ENCODE results near the gene KIF13A.
"Not testable (repeated sequence)": the region's sequence is repeated elsewhere in the genome, so short reads cannot be mapped to it uniquely, and the experiment has no call there.

The KIF13A gene

GRCh38 chr6:17987697-17988421, 424 bp upstream of the KIF13A start:
- H3K9me3 ChIP-seq = no peaks in the 10 kb centered on the region
- DNase-seq (ENCODE audit: low spot score in 2 of 2) = peak; percentile 55 to 70
- H3K27me3 ChIP-seq (ENCODE audit: low read depth) = no peaks in the 10 kb centered on the region
- peaks cover 16% of the 10 kb centered on the region for H3K4me1 ChIP-seq
- H3K4me3 ChIP-seq = peak overlapping the region; percentile 47
- H3K36me3 ChIP-seq (replicated peaks) = peaks cover 3% of the 10 kb centered on the region
- in situ Hi-C loops (cut with MboI; ENCODE audit: low sequenced_read_pairs) = no loop called here

GRCh38 chr6:17986656-17987446, 584 bp downstream of the KIF13A start:
- Histone ChIP-seq H3K4me1 (peaks cover 16% of the 10 kb centered on the region), H3K27me3 (ENCODE audit: low read depth) (no peaks in the 10 kb centered on the region), H3K9me3 (no peaks in the 10 kb centered on the region), H3K36me3 (replicated peaks) (peaks cover 3% of the 10 kb centered on the region), H3K4me3 (peak overlapping the region; percentile 68)
- peak; percentile 47 to 72 for DNase-seq (ENCODE audit: low spot score in 2 of 2)
- in situ Hi-C loops (cut with MboI; ENCODE audit: low sequenced_read_pairs) = no loop called here

- H3K27me3 ChIP-seq (ENCODE audit: low read depth) = no peaks in the 10 kb centered on the region
- DNase-seq (ENCODE audit: low spot score in 2 of 2) = peak in 1 of 2 experiments; percentile 71
- peak overlapping the region; percentile 68 for H3K4me3 ChIP-seq
- H3K9me3 ChIP-seq = no peaks in the 10 kb centered on the region
- peaks cover 3% of the 10 kb centered on the region for H3K36me3 ChIP-seq (replicated peaks)
- in situ Hi-C loops (cut with MboI; ENCODE audit: low sequenced_read_pairs) = no loop called here
- H3K4me1 ChIP-seq = peaks cover 16% of the 10 kb centered on the region
Measured at GRCh38 chr6:17985934-17986655, 1.3 kb downstream of the KIF13A start.

GRCh38 chr6:17984812-17985670, 2.4 kb downstream of the KIF13A start:
- in situ Hi-C loops (cut with MboI; ENCODE audit: low sequenced_read_pairs) = no loop called here
- peaks cover 16% of the 10 kb centered on the region for H3K4me1 ChIP-seq
- peaks cover 3% of the 10 kb centered on the region for H3K36me3 ChIP-seq (replicated peaks)
- no peak for DNase-seq (ENCODE audit: low spot score in 2 of 2)
- peak overlapping the region; percentile 10; the same call in 1 of the 2 replicates for H3K4me3 ChIP-seq
- no peaks in the 10 kb centered on the region for H3K27me3 ChIP-seq (ENCODE audit: low read depth)
- H3K9me3 ChIP-seq = no peaks in the 10 kb centered on the region

- no peaks in the 10 kb centered on the region for H3K27me3 ChIP-seq (ENCODE audit: low read depth)
- H3K36me3 ChIP-seq (replicated peaks) = peaks cover 3% of the 10 kb centered on the region
- in situ Hi-C loops (cut with MboI; ENCODE audit: low sequenced_read_pairs) = no loop called here
- DNase-seq (ENCODE audit: low spot score in 2 of 2) = no peak
- peaks cover 17% of the 10 kb centered on the region for H3K4me1 ChIP-seq
- H3K4me3 ChIP-seq = no peak overlapping the region
- H3K9me3 ChIP-seq = no peaks in the 10 kb centered on the region
Measured at GRCh38 chr6:17984399-17984798, 3.0 kb downstream of the KIF13A start.

GRCh38 chr6:17983730-17984129, 3.7 kb downstream of the KIF13A start:
- H3K4me3 ChIP-seq = no peak overlapping the region
- H3K9me3 ChIP-seq = no peaks in the 10 kb centered on the region
- in situ Hi-C loops (cut with MboI; ENCODE audit: low sequenced_read_pairs) = no loop called here
- DNase-seq (ENCODE audit: low spot score in 2 of 2) = no peak
- peaks cover 19% of the 10 kb centered on the region for H3K4me1 ChIP-seq
- H3K27me3 ChIP-seq (ENCODE audit: low read depth) = no peaks in the 10 kb centered on the region
- peaks cover 3% of the 10 kb centered on the region for H3K36me3 ChIP-seq (replicated peaks)

GRCh38 chr6:17980329-17980728, 7.1 kb downstream of the KIF13A start:
- no peaks in the 10 kb centered on the region for H3K9me3 ChIP-seq
- peaks cover 3% of the 10 kb centered on the region for H3K36me3 ChIP-seq (replicated peaks)
- H3K4me1 ChIP-seq = peaks cover 11% of the 10 kb centered on the region
- no peak overlapping the region for H3K4me3 ChIP-seq
- H3K27me3 ChIP-seq (ENCODE audit: low read depth) = no peaks in the 10 kb centered on the region
- DNase-seq (ENCODE audit: low spot score in 2 of 2) = no peak
- in situ Hi-C loops (cut with MboI; ENCODE audit: low sequenced_read_pairs) = no loop called here

- Histone ChIP-seq H3K9me3 (no peaks in the 10 kb centered on the region), H3K36me3 (replicated peaks) (no peaks in the 10 kb centered on the region; the same call in none of the 2 replicates), H3K27me3 (ENCODE audit: low read depth) (no peaks in the 10 kb centered on the region), H3K4me1 (peaks cover 3% of the 10 kb centered on the region; the same call in 1 of the 2 replicates), H3K4me3 (no peak overlapping the region)
- in situ Hi-C loops (cut with MboI; ENCODE audit: low sequenced_read_pairs) = no loop called here
- DNase-seq (ENCODE audit: low spot score in 2 of 2) = no peak
Measured at GRCh38 chr6:17979479-17979878, 8.0 kb downstream of the KIF13A start.

- in situ Hi-C loops (cut with MboI; ENCODE audit: low sequenced_read_pairs); H3K36me3 ChIP-seq (replicated peaks); H3K4me3 ChIP-seq; DNase-seq (ENCODE audit: low spot score in 2 of 2); H3K27me3 ChIP-seq (ENCODE audit: low read depth); H3K9me3 ChIP-seq: not testable (repeated sequence)
- H3K4me1 ChIP-seq = peaks cover 24% of the 10 kb centered on the region
Measured at GRCh38 chr6:17976258-17976657, 11.2 kb downstream of the KIF13A start.

GRCh38 chr6:17974570-17975368, 12.7 kb downstream of the KIF13A start:
- no peaks in the 10 kb centered on the region for H3K36me3 ChIP-seq (replicated peaks)
- in situ Hi-C loops (cut with MboI; ENCODE audit: low sequenced_read_pairs) = no loop called here
- H3K4me3 ChIP-seq = no peak overlapping the region
- peaks cover 33% of the 10 kb centered on the region for H3K4me1 ChIP-seq
- DNase-seq (ENCODE audit: low spot score in 2 of 2) = no peak
- H3K9me3 ChIP-seq = no peaks in the 10 kb centered on the region
- no peaks in the 10 kb centered on the region for H3K27me3 ChIP-seq (ENCODE audit: low read depth)

GRCh38 chr6:17972978-17973622, 14.3 kb downstream of the KIF13A start:
- peaks cover 29% of the 10 kb centered on the region for H3K4me1 ChIP-seq
- H3K36me3 ChIP-seq (replicated peaks) = no peaks in the 10 kb centered on the region
- DNase-seq (ENCODE audit: low spot score in 2 of 2) = no peak
- no peak overlapping the region for H3K4me3 ChIP-seq
- in situ Hi-C loops (cut with MboI; ENCODE audit: low sequenced_read_pairs) = no loop called here
- H3K9me3 ChIP-seq = no peaks in the 10 kb centered on the region
- no peaks in the 10 kb centered on the region for H3K27me3 ChIP-seq (ENCODE audit: low read depth)

All from HAP-1 (cell line).